ENCODE measurements around the gene DNAL4.

Gene DNAL4

DNA sequence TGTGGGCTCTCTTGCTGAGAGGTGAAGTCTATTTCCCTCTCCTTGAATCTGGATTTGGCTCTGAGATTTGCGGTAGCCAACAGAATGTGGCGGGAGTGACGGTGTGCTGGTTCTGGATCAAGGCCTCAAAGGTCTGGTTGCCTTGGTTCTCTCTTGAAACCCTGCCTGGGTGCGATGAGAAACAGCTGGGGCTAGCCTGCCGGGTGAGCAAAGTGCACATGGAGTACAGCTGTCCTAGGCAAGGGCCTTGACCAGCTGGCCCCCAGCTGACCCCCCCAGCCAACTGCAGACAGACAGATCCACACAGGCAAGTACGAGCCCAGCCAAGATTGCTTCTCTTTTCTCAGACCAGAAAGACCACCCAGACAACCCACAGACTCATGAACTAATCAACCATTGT is 49.0 kb downstream of the DNAL4 start:
- TF ChIP-seq, protein P1, sequence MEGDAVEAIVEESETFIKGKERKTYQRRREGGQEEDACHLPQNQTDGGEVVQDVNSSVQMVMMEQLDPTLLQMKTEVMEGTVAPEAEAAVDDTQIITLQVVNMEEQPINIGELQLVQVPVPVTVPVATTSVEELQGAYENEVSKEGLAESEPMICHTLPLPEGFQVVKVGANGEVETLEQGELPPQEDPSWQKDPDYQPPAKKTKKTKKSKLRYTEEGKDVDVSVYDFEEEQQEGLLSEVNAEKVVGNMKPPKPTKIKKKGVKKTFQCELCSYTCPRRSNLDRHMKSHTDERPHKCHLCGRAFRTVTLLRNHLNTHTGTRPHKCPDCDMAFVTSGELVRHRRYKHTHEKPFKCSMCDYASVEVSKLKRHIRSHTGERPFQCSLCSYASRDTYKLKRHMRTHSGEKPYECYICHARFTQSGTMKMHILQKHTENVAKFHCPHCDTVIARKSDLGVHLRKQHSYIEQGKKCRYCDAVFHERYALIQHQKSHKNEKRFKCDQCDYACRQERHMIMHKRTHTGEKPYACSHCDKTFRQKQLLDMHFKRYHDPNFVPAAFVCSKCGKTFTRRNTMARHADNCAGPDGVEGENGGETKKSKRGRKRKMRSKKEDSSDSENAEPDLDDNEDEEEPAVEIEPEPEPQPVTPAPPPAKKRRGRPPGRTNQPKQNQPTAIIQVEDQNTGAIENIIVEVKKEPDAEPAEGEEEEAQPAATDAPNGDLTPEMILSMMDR (IDR thresholded peaks at IDR 0.05; ENCODE audit: low read depth, low read length): no peak
- no peak overlapping the region for H3K4me3 ChIP-seq (replicated peaks in 1 of 2; ENCODE audit: low read depth in 2 of 2, low read length in 2 of 2)
- DNase-seq (ENCODE audit: low read depth in 2 of 2): no peak

DNA sequence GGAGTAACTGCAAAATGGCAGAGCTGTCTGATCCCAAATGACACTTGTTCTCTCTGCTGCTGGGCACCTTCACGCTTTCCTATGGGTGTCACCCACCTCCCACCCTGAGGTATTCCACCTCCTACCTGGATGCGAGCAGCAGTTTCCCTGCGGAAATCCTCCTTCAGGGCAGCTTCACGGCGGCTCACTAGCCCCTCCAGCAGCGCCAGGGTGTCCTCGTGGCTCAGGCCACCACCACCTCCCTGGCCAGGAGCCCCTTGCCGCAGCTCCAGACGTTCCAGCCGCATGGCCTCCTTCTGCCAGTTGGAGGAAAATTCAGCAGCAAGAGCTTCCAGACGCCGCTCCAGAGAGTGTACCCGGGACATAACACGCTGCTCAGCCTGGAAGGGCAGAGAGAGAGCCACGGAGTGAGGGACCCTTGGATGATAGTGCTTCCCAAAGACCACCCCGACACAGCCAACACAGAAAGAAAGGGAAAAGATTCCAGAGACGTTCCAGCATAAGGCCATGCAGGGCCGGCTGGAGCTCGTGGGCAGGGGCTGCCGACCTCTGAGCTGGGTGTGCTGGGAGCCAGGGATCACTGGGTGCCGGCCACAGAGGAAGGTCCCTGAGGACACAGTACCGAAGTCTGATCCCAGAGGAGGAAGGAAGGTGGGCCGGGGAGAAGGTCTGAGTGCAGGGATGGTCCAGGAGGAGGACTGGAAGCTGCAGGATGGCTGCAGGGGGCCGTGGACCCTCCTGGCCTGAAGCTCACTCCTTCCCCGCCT is 51.6 kb downstream of the DNAL4 start:
- no peak for DNase-seq (ENCODE audit: low read depth in 2 of 2)
- TF ChIP-seq, protein P1 (IDR thresholded peaks at IDR 0.05; ENCODE audit: low read depth, low read length): no peak
- no peak overlapping the region for H3K4me3 ChIP-seq (replicated peaks in 1 of 2; ENCODE audit: low read depth in 2 of 2, low read length in 2 of 2)

DNA sequence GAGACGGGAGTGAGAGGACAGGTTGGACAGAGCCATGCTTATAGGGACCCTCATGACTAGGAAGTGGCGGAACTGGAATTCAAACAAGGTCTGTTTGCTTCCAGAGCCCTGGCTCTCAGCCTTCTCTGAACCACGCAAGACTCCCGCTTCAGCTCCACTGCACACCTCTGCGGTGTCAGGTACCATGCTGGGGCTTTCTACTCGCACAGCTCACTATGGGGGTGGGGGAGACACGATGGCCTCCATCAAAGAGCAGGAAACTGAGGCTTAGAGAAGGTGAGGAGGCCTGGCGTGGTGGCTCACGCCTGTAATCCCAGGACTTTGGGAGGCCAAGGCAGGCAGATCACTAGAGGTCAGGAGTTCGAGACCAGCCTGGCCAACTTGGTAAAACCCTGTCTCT is 52.4 kb downstream of the DNAL4 start:
- TF ChIP-seq, protein P1 (IDR thresholded peaks at IDR 0.05; ENCODE audit: low read depth, low read length): no peak
- DNase-seq (ENCODE audit: low read depth in 2 of 2): no peak
- H3K4me3 ChIP-seq (replicated peaks in 1 of 2; ENCODE audit: low read depth in 2 of 2, low read length in 2 of 2): no peak overlapping the region

DNA sequence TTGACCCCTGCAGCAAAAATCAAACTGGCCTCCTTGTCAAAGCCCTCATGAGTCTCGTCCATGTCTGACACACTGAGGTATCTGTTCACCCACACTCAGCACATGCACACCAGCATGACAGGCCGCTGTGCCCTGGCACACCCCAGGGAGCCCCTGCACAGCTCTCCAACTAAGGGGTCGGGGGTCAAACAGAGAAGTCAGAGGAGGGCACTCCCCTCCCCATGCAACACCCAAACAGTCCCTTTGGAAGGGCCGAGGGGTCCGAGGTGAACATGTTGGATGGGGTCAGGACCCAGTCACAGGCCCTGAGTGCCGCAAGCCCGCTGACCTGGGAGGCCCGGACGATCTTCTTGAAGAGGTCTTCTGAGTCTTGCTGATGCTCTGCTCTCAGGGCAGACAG is 52.8 kb downstream of the DNAL4 start:
- DNase-seq (ENCODE audit: low read depth in 2 of 2): no peak
- H3K4me3 ChIP-seq (replicated peaks in 1 of 2; ENCODE audit: low read depth in 2 of 2, low read length in 2 of 2): no peak overlapping the region
- TF ChIP-seq, protein P1 (IDR thresholded peaks at IDR 0.05; ENCODE audit: low read depth, low read length): no peak

DNA sequence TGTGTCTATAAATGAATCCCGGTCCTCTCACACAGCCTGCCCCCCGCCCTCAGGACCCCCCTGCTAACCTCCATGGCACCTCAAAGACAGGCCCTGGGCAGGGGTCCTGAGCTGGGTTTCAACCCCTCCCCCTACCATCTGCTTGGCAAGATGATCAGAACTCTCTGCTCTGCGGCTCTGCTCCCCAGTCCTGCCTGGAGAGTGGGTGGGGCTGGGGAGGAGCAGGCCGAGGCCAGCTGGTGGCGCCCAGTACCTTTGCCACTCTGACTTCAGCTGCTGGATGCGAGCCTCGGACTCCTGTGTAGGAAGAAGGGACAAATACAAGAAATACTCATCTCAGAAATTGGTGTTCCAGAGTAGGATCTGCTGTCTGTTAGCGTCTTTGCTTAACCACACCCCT is 53.2 kb downstream of the DNAL4 start:
- TF ChIP-seq, protein P1 (IDR thresholded peaks at IDR 0.05; ENCODE audit: low read depth, low read length): no peak
- DNase-seq (ENCODE audit: low read depth in 2 of 2): no peak
- H3K4me3 ChIP-seq (replicated peaks in 1 of 2; ENCODE audit: low read depth in 2 of 2, low read length in 2 of 2): no peak overlapping the region

DNA sequence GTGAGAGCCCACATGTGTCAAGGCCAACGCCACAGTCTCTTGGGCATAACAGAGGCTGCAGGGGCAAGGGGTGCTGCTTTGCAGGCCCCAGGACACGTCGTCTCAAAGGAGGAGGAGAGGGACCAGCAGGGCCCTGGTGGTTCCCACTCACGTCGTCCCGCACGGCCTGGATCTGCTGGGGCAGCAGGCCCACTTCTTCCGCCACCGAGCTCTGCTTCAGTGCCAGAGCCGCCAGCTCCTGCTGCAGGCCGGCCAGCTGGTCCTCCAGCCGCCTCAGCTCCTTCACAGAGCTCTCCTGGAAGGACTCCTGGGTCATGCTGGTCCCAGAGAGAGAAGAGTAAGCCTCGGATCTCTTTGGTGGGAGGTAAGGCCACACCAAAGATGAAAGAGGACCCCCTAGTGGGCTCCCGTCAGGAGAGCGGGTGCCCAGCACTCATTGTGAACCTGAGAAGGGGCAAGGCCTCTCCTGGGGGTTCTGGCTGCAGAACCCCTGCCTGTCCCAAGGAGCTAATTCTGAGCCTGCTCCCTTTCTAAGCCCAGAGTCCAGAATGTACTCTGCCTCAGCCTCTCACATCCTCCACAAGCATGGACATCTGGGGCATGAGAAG is 53.7 kb downstream of the DNAL4 start:
- DNase-seq (ENCODE audit: low read depth in 2 of 2): no peak
- TF ChIP-seq, protein P1 (IDR thresholded peaks at IDR 0.05; ENCODE audit: low read depth, low read length): no peak
- H3K4me3 ChIP-seq (replicated peaks in 1 of 2; ENCODE audit: low read depth in 2 of 2, low read length in 2 of 2): no peak overlapping the region
